Ishikawa (cell line): ENCODE data around the gene MKLN1.

Experiments used
- MAX ChIP-seq: IDR thresholded peaks from 2 replicates; pipeline ENCODE4 v1.6.1; 2012
- REST ChIP-seq: IDR thresholded peaks from 2 replicates; pipeline ENCODE4 v1.6.1; 2012; ENCODE audit warnings: low read depth, mild to moderate bottlenecking
- TEAD4 ChIP-seq: IDR thresholded peaks from 2 replicates; pipeline ENCODE4 v1.6.1; 2012

DNA sequence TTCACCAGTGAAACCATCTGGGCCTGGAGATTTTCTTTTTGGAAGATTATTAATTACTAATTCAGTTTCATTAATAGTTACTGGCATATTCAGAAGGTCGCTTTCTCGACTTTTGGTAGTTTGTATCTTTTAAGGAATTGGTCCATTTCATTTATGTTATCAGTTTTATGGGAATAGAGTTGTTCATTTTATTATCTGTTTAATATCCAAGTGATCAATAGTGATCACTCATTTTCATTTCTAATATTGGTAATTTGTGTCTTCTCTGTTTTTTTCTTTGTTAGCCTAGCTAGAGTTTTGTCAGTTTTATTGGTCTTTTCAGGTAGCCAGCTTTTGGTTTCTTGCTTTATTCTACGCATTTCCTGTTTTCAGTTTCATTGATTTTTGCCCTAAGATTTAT lies 31.0 kb downstream of the MKLN1 start:
- TF ChIP-seq TEAD4 (no peak), REST (no peak), MAX (no peak)
